ENCODE results near the gene VRK1.

Gene VRK1

DNA sequence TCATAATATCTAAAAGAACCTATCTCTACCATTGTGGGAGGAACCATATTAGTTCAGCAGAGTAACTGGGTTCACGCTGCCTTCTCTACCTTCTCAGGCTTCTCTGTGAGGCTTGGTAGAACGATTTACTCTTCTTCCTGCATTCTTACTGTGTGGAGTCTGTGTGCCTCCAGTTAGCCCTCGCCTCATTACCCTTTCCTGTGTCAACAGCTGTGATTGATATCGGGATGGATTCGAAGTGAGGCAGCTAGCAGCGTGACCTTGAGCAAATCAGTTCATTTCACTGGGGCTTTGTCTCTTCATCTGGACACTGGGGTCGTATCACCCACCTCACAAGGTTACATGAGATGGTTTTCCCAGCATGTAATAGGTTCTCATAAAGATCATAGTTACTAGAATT, 4.6 kb upstream of the VRK1 start:
- DNase-seq = no peak

DNA sequence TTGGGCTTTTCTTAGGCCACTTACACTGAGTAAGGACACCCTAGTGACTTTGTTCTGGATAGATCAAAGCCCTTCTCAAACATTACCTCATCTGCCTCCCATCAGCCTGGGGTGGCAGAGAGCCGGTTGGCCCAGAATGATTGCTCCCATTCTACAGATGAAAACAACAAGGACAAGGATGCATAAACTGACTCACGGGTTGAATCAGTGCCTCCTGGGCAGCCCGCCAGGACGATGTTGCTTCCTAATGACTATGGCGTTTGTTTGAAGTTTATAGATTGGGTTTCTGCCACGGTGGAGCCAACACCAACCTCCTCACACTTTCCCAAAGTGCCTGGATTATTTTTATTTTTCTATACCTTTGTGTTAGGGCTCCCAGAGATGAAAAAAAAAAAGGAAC, 3.6 kb upstream of the VRK1 start:
- DNase-seq = no peak

GRCh38 chr14:96795109-96795828, 1.9 kb upstream of the VRK1 start:
- no peak for DNase-seq

- peak; percentile 23 for DNase-seq
These were observed 584 bp downstream of the VRK1 start for GRCh38 chr14:96797582-96798349.

DNA sequence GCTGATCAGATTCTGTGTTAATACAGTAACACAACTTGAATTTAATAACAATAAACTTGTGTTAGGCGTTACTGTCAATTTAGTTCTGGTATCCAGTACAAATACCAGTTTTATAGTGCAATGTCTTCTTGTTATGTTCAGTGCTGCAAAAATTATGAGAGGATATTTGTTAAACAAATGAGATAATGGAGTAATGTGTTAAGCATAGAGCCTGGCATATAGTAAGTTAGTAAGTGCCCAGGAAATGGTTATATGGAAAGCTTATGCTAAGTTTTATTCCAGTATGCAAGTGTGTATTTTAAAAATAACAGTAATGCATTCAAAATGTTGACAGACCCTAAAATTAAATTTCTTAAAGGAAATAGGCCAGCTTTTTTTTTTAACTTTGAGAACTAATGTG, 1.8 kb downstream of the VRK1 start:
- DNase-seq = no peak

DNA sequence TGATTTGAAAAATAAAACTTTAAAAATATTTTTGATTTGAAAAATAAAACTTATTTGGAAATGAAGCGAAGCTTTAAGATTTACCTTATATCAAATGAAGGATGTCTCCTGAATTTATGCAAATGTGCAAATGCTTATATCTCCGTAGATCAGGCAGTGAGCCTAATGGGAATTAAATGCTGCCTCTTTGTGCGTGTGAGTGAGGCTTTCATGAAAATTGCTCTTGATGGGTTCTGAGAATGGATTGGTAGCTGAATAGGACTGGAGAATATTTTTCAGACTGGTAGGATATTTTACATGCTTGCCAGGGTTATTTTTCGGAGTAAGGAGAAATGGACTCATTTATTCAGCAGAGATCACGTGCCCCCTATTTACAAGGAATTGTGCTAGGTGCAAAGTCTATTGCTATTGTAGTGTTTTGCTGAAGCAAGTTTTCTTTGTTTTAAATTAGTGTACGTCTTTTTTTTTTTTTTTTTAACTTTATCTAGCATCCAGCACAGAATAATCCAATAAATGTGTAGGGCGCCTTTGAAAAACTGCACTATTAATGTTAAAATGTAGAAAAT, 2.4 kb downstream of the VRK1 start:
- DNase-seq = no peak

- no peak for DNase-seq
These were observed 4.7 kb downstream of the VRK1 start for GRCh38 chr14:96801931-96802330.

DNA sequence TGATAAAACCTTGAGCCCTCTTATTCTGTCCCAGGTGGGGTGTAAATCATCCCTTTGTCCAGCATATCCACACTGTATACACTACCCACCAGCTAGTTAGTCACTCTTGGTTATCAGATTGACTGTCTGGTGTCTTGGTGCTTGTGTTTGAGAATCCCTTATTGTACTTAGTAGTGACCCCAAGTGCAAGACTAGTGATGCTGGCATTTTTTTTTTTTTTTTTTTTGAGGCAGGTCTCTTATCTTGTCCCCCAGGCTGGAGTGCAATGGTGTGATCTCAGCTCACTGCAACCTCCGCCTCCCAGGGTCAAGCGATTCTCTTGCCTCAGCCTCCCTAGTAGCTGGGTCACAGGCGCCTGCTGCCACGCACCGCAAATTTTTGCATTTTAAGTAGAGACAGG, 5.8 kb downstream of the VRK1 start:
- no peak for DNase-seq

DNA sequence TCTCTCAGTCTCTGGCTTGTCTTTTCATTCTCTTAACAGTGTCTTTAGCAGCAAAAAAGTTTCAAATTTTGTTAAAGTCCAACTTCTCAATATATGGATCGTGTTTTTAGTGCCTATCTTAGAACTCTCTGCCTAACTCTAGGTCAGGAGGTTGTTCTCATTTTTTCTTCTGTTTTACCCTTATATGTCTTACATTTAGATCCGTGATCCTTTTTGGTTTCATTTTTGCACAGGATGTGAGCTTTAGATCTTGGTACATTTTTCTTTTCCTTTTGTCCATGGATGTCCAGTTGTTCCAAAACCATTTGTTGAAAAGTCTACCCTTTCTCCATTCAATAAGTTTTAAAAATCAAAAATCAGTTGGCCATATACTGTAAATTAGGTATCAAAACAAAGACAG, 6.8 kb downstream of the VRK1 start:
- no peak for DNase-seq

- no peak for DNase-seq
These were observed 7.7 kb downstream of the VRK1 start for GRCh38 chr14:96804895-96805294.

DNA sequence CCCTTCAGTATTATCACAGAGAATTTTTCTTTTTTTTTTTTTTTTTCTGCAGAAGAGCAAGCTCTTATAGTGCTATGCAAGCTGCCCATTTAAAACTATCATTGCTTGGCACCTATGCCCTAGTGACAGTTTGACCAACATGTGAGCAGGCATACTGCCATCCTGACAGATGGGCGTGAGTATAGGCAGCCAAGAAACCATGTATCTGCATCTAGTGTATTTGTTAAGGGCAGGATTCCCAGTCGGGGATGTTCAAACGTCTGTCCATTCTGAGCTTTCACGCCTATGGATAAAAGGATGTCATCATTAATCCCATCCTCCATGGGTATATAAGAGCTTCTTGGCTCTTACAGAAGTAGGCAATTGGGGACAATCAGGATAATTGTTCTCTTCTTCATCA, 8.8 kb downstream of the VRK1 start:
- DNase-seq = peak; percentile 78

DNA sequence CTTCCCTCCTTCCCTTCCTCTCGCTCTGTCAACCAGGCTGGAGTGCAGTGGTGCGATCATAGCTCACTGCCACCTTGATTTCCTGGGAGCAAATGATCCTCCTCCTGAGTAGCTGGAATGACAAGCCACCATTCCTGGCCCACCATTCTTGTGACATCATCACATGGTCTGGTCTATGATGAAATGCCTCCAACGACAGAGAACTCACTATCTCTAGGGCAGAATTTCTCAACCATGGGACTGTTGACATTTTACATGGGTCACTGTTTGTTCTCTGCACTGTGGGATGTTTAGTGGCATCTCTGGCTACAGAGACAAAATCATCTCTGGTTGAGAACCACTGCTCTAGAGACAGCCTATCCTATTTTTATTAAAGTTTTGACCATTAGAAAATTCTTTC, 9.7 kb downstream of the VRK1 start:
- no peak for DNase-seq

DNA sequence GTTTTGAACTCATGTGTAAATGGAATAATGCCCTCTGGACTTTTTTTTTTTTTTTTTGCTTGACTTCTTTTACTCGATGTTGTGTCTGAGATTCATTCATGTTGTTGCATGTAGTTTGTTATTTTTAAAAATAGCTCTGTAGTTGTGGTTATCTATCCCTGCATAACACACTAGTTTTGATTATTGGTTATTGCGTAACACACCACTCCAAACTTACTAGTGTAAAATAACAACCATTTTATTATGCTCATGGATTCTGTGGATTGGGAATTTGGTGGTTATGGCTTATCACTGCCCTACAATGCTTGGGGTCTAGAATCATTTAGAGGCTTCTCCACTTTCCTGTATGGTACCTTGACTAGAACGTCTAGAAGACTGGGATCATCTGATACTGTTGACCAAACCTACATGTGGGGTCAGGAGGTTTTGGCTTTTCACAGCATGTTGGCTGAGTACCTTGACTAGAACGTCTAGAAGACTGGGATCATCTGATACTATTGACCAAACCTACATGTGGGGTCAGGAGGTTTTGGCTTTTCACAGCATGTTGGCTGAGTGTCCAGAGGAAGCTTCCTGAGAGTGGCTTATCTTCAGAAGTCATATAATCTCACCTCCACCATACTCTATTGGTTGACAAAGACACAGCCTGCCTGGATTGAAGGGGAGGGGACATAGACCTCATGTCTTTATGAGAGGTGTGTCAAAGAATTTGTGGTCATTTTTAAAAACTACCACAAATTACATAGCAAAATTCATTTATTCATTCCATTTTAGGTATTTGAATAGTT, 11.6 kb downstream of the VRK1 start:
- no peak for DNase-seq

DNA sequence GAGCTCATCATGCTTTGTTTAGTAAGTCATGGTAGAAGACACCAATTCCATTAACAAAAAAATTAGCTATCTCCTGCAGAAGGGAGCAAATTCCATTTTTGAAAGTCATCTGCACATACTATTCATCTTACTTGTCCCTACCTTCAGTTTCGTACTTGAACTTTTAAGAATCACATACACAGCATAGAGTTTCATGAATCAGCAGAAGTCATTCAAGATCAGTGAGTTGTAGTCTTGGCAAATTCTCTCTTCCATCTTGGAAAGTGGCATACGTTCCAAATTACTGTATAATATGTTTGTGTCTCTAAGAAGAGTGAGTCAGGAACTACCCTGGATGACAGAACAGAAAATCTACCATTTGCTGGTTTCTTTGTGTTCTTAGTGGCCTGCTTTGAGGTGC, 14.1 kb downstream of the VRK1 start:
- no peak for DNase-seq

DNA sequence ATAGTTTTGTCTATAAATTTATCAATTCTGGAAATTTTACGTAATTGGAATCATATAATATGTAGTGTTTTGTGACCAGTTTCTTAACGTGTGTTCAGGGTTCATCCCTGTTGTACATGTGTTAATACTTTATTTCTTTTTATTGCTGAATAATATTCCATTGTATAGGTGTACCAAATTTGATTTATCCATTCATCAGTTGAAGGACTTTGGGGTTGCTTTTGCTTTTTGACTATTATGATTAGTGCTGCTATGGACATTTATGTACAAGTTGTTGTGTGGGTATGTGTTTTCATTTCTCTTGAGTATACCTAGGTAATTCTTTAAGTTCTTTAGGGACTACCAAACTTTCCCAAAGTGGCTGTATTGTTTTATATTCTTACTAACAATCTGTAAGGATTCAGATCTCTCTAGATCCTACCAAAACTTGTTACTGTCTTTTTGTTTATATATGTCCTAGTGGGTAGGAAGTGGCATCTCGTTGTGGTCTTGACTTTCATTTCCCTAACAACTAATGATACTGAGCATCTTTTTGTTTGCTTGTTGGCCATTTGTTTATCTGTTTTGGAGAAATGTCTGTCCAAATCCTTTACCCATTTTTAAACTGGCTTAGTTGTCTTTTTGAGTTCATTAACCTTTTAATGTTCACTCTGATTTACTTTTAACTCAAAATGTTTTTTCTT, 14.9 kb downstream of the VRK1 start:
- no peak for DNase-seq

DNA sequence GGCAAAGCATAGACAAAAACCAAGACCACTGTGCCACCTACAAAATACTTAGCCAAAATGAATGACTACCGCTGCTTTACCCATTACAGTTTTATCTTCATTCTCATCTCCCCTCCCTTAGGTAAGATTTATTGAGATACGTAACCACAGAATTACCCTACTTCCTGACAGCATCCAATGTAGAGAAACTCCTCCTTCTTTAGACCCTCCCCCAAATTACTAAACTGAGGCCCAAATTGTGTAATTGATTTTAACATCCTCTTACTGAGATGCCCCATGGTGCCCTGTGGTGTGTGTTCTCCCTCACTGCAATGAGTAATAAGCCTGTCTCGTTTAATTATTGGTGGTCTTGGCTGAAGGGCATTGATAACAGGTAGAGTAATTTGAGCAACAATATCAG, 19.1 kb downstream of the VRK1 start:
- DNase-seq = no peak

GRCh38 chr14:96817750-96818666, 20.8 kb downstream of the VRK1 start:
- no peak for DNase-seq

GRCh38 chr14:96821501-96821900, 24.3 kb downstream of the VRK1 start:
- DNase-seq = no peak

DNA sequence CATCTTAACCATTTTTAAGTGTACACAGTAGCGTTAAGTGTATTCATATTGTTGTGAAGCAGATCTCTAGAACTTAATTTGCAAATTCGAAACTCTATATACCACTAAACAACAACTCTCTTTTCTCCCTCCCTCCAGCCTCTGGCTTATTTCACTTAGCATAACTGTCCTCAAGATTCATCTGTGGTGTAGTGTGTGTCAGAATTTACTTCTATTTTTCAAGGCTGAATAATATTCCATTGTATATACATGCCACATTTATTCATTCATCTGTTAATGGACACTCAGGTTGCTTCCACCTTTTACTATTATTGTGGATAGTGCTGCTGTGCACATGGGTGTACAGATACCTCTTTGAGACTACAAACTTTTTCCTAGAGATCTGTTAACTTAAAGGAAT, 26.5 kb downstream of the VRK1 start:
- no peak for DNase-seq

DNA sequence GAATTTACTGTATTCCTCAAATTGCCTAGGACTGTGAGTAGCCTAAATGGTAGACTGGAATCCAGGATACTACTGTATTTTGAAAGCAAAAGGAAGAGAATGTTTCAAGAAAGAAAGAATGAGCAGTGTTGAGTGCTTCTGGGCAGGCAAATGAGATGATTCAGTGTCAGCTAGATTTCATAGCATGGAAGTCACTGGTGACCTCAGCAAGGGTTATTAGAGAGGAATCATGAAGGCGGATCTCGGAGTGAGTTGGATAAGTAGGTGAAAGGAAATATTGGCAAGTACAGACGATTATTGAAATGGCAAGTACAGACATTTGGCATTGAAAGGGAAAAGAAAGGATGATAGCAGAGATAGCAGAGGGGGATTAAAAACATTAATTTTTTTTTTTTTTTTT, 27.1 kb downstream of the VRK1 start:
- DNase-seq = no peak

DNA sequence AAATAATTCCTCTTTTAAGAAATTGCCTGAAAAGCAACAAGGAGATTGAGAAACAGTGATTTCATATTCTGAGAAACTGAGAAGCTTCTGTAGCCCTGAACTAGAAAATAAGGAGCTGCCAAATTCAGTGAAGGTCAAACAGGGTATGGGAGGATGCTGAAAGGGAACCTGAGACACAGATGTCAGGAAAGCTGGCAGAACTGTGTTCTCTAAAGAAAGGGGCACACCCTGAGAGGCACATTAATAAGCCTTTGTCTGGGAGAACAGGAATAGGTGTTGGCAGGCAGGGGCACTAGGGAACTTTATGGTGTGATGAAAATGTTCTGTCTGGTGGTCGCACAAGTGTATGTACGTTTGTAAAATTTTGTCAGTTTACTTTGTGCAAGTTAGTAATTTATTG, 29.6 kb downstream of the VRK1 start:
- DNase-seq = no peak

- DNase-seq = no peak
These were observed 30.1 kb downstream of the VRK1 start for GRCh38 chr14:96827290-96827689.

All from NCI-H1092 treated with DMSO at 0.1 percent for 48 hours (cell line).